PC-9 (cell line): ENCODE results near the gene HTT-AS.

Source experiments
- EZH2 ChIP-seq: fragments of 200-600 bp; sonication (generic); IDR thresholded peaks from 2 replicates; pipeline ENCODE4 v1.8.0; 2017; ENCODE audit warnings: antibody characterized with exemption, low read depth
- TF ChIP-seq, protein P1 (sequence below): fragments of 200-600 bp; sonication (generic); conservative IDR thresholded peaks from 2 replicates; pipeline ENCODE4 v1.6.1; 2017; ENCODE audit warnings: mixed run types, antibody characterized with exemption, mild to moderate bottlenecking, moderate library complexity

DNA sequence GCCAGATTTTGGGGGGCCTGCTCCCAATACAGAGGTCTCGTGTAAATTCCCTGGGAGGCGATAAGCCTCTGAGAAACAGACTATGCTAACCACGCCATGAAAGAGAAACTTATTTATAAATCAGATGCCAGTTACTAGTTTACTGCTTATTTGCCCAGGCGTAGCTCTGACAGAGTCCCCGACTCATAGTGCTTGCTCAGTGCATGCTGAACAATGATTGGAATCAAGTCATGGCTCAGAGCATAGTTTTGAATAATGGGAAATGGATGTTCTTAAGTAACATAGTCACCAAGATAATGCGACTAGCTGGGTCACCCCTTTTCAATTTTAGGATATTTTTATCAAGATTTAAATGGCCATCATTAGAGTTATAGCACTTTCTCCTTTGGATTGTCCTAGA, 40.0 kb upstream of the HTT-AS start:
- TF ChIP-seq, protein P1, sequence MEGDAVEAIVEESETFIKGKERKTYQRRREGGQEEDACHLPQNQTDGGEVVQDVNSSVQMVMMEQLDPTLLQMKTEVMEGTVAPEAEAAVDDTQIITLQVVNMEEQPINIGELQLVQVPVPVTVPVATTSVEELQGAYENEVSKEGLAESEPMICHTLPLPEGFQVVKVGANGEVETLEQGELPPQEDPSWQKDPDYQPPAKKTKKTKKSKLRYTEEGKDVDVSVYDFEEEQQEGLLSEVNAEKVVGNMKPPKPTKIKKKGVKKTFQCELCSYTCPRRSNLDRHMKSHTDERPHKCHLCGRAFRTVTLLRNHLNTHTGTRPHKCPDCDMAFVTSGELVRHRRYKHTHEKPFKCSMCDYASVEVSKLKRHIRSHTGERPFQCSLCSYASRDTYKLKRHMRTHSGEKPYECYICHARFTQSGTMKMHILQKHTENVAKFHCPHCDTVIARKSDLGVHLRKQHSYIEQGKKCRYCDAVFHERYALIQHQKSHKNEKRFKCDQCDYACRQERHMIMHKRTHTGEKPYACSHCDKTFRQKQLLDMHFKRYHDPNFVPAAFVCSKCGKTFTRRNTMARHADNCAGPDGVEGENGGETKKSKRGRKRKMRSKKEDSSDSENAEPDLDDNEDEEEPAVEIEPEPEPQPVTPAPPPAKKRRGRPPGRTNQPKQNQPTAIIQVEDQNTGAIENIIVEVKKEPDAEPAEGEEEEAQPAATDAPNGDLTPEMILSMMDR: no peak
- TF ChIP-seq EZH2: no peak
